Testis (tissue), 2 donors: Measurements from ENCODE around the gene CELF5.

Source experiments
- POLR2A ChIP-seq: fragments of 450-650 bp; IDR thresholded peaks from one replicate; pipeline ENCODE4 v1.6.1; 2017; ENCODE audit warnings: antibody characterized with exemption, mild to moderate bottlenecking, moderate library complexity
- TF ChIP-seq, protein P1 (sequence below), 3 experiments: fragments of 450-650 bp in 2 of 3; fragments of 200-600 bp in 1 of 3; sonication (generic) in 1 of 3; IDR thresholded peaks; one replicate each; pipeline ENCODE4 v1.5.1; 2016 to 2019; ENCODE audit warnings: antibody characterized with exemption in 3 of 3, mild to moderate bottlenecking in 2 of 3, moderate library complexity in 1 of 3

DNA sequence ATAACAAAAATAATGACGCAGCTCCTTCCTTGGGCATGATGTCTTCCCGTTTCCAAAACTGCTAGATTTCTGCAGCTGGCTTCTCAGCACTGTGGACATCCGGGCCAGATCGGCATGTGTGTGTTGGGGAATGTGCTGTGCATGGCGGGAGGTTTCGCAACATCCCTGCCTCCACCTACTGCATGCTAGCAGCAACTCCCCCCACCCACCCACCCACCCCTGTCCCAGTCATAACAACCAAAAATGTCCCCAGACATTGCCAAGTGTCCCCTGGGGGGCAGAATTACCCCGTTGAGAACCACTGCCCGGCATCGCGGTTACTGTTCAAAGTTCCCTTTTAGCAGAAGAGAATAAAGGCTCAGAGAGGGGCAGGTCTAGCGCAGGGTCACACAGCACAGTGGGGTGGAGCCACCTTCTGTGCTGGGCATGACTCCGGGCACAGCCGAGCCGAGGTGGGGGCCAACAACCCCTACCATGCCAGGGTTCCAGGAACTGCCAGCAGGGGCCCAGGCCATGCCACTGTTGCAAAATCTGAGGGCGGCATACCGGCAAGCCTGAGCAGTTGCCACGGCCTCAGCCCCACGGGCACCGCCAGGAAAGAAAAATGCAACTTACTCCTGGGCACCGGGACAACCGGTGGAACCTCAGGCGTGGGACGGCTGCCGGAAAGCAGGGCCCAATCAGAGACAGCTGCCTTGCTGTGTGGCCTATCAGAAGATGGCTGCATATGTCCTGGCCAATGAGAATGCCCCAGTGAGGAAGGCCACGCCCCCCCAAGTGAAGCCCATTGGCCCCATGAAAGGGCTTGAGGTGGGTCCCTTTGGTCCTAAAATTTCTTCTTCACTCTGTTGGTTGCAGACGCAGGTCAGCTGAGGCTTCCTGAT, 119.4 kb downstream of the CELF5 start:
- TF ChIP-seq, protein P1, sequence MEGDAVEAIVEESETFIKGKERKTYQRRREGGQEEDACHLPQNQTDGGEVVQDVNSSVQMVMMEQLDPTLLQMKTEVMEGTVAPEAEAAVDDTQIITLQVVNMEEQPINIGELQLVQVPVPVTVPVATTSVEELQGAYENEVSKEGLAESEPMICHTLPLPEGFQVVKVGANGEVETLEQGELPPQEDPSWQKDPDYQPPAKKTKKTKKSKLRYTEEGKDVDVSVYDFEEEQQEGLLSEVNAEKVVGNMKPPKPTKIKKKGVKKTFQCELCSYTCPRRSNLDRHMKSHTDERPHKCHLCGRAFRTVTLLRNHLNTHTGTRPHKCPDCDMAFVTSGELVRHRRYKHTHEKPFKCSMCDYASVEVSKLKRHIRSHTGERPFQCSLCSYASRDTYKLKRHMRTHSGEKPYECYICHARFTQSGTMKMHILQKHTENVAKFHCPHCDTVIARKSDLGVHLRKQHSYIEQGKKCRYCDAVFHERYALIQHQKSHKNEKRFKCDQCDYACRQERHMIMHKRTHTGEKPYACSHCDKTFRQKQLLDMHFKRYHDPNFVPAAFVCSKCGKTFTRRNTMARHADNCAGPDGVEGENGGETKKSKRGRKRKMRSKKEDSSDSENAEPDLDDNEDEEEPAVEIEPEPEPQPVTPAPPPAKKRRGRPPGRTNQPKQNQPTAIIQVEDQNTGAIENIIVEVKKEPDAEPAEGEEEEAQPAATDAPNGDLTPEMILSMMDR (IDR thresholded peaks at IDR 0.05): no peak
- TF ChIP-seq POLR2A: no peak
